HCT116 (cell line): ENCODE measurements around the gene IGFALS. TPM values are rescaled to one million over a fixed set of nuclear protein-coding genes. Genes with fewer than 3 reads are reported as not detected.

Experiments
- ATAC-seq: fragments of 200-7000 bp; cut with Tn5 transposase; 2 replicates; pipeline ENCODE4 v1.9.1; 2020; ENCODE audit warnings: mild to moderate bottlenecking, moderate library complexity
- BruUV-seq: library from RNA; stranded (reverse); fragments of 400-500 nt; replicated peaks from 2 replicates; lab custom pipeline; 2021; lab: Mats Ljungman, UMichigan
- CTCF ChIA-PET: fragments of 300-600 bp; sonication (Branson Sonifier 250); formaldehyde crosslinking; loops from one replicate; lab custom pipeline; 2021; ENCODE audit warnings: antibody characterized with exemption; lab: Charles Lee
- POLR2A ChIA-PET: fragments of 300-600, 350-600 bp; sonication (Branson Sonifier 250); formaldehyde crosslinking; loops from one replicate; lab custom pipeline; 2021; ENCODE audit warnings: antibody characterized with exemption; lab: Charles Lee
- RAD21 ChIA-PET, 2 experiments: fragments of 300-600 bp; sonication (Branson Sonifier 250); formaldehyde crosslinking; loops; one replicate each; lab custom pipeline; 2023; ENCODE audit warnings: low total read pairs in 2 of 2; ENCODE audit not compliant: uncharacterized antibody in 2 of 2, unreplicated experiment in 2 of 2, low non-redundant PET in 1 of 2; lab: Charles Lee
- DNase-seq: peaks from one replicate; pipeline ENCODE4 v3.0.0-alpha.2; 2010; ENCODE audit warnings: low read depth, low spot score
- H2AFZ ChIP-seq: fragments of 200-600 bp; shearing (Covaris generic), sonication (generic); 2 replicates; pipeline ENCODE4 v1.6.1; 2017; ENCODE audit warnings: low read depth, mixed run types, mixed read lengths, antibody characterized with exemption, low read length; ENCODE audit not compliant: poor library complexity, severe bottlenecking
- H3K27ac ChIP-seq: 2 replicates; pipeline ENCODE4 v1.5.1; 2012; ENCODE audit warnings: low read depth, low read length
- H3K27me3 ChIP-seq: fragments of 200-600 bp; sonication (generic); 2 replicates; pipeline ENCODE4 v1.6.1; 2016; ENCODE audit warnings: mixed run types, low read length, mixed read lengths; ENCODE audit not compliant: insufficient read depth
- H3K36me3 ChIP-seq, 2 experiments: fragments of 200-500 bp in 1 of 2; fragments of 200-600 bp in 1 of 2; sonication (Bioruptor generic) in 1 of 2; sonication (generic) in 1 of 2; 2 replicates each; pipeline versions ENCODE4 v1.5.1 to v1.6.1; 2014 to 2016; ENCODE audit warnings: low read length in 2 of 2, inconsistent platforms in 1 of 2, mixed read lengths in 1 of 2, mixed run types in 1 of 2; ENCODE audit not compliant: insufficient read depth in 2 of 2, control insufficient read depth in 1 of 2
- H3K4me1 ChIP-seq, 2 experiments: fragments of 200-600 bp in 1 of 2; sonication (generic) in 1 of 2; 2 replicates each; pipeline versions ENCODE4 v1.5.1 to v1.6.1; 2012 to 2017; ENCODE audit warnings: low read length in 2 of 2, inconsistent platforms in 1 of 2, mild to moderate bottlenecking in 1 of 2, mixed read lengths in 1 of 2, mixed run types in 1 of 2, moderate library complexity in 1 of 2; ENCODE audit not compliant: insufficient read depth in 2 of 2, control insufficient read depth in 1 of 2
- H3K4me2 ChIP-seq: fragments of 200-600 bp; sonication (generic); 2 replicates; pipeline ENCODE4 v1.6.1; 2017; ENCODE audit warnings: mixed run types, low read length, mixed read lengths
- H3K4me3 ChIP-seq, 2 experiments: fragments of 200-600 bp in 1 of 2; sonication (generic) in 1 of 2; replicated peaks in 1 of 2; 2 replicates each; pipeline ENCODE4 v1.5.1; 2011 to 2016; ENCODE audit warnings: low read length in 2 of 2, control low read depth in 1 of 2, low read depth in 1 of 2, mild to moderate bottlenecking in 1 of 2, mixed read lengths in 1 of 2, mixed run types in 1 of 2
- H3K79me2 ChIP-seq: fragments of 200-600 bp; sonication (generic); 2 replicates; pipeline ENCODE4 v1.6.1; 2017; ENCODE audit warnings: mild to moderate bottlenecking, mixed run types, low read length, moderate library complexity, mixed read lengths; ENCODE audit not compliant: insufficient read depth
- H3K9ac ChIP-seq: fragments of 200-600 bp; sonication (generic); 2 replicates; pipeline ENCODE4 v1.6.1; 2016; ENCODE audit warnings: low read length, mixed read lengths
- H3K9me2 ChIP-seq: fragments of 200-600 bp; sonication (generic), shearing (Covaris generic); 2 replicates; pipeline ENCODE4 v1.6.1; 2017; ENCODE audit warnings: mixed run types, mild to moderate bottlenecking, moderate library complexity; ENCODE audit not compliant: insufficient read depth
- H3K9me3 ChIP-seq, 2 experiments: fragments of 200-500 bp in 1 of 2; fragments of 200-600 bp in 1 of 2; sonication (Bioruptor generic) in 1 of 2; sonication (generic) in 1 of 2; 2 replicates each; pipeline ENCODE4 v1.6.1; 2014 to 2017; ENCODE audit warnings: low read length in 2 of 2, mixed read lengths in 2 of 2, inconsistent platforms in 1 of 2, low read depth in 1 of 2, mild to moderate bottlenecking in 1 of 2, mixed run types in 1 of 2, moderate library complexity in 1 of 2; ENCODE audit not compliant: control insufficient read depth in 1 of 2, insufficient read depth in 1 of 2
- H4K20me1 ChIP-seq: fragments of 200-600 bp; sonication (generic), shearing (Covaris generic); 2 replicates; pipeline ENCODE4 v1.6.1; 2017; ENCODE audit warnings: mixed run types, mild to moderate bottlenecking, moderate library complexity; ENCODE audit not compliant: insufficient read depth
- EGR1 ChIP-seq: IDR thresholded peaks from 2 replicates; pipeline ENCODE4 v1.6.1; 2012; ENCODE audit warnings: low read depth
- ELF1 ChIP-seq: IDR thresholded peaks from 2 replicates; pipeline ENCODE4 v1.6.1; 2012; ENCODE audit warnings: low read depth, borderline replicate concordance
- EZH2 ChIP-seq: fragments of 200-600 bp; sonication (generic); IDR thresholded peaks from 2 replicates; pipeline ENCODE4 v1.6.1; 2017; ENCODE audit warnings: antibody characterized with exemption, mixed run types
- POLR2AphosphoS5 ChIP-seq: IDR thresholded peaks from 2 replicates; pipeline ENCODE4 v1.6.1; 2011; ENCODE audit warnings: mild to moderate bottlenecking, low read depth, low read length, moderate library complexity
- RAD21 ChIP-seq: IDR thresholded peaks from 2 replicates; pipeline ENCODE4 v1.6.1; 2012; ENCODE audit warnings: low read depth, mild to moderate bottlenecking
- REST ChIP-seq: IDR thresholded peaks from 2 replicates; pipeline ENCODE4 v1.6.1; 2012; ENCODE audit warnings: low read depth
- SIN3A ChIP-seq: IDR thresholded peaks from 2 replicates; pipeline ENCODE4 v1.6.1; 2012; ENCODE audit warnings: low read depth
- SP1 ChIP-seq: IDR thresholded peaks from 2 replicates; pipeline ENCODE4 v1.6.1; 2012; ENCODE audit warnings: low read depth
- SRF ChIP-seq: IDR thresholded peaks from 2 replicates; pipeline ENCODE4 v1.6.1; 2012; ENCODE audit warnings: low read depth
- TCF7L2 ChIP-seq: IDR thresholded peaks from 2 replicates; pipeline ENCODE4 v1.7.0; 2011; ENCODE audit warnings: borderline replicate concordance, inconsistent platforms; ENCODE audit not compliant: insufficient read depth, insufficient read length; ENCODE audit errors: extremely low read depth
- YY1 ChIP-seq: IDR thresholded peaks from 2 replicates; pipeline ENCODE4 v1.6.1; 2011; ENCODE audit warnings: low read length, low read depth, moderate library complexity, mild to moderate bottlenecking; ENCODE audit not compliant: insufficient replicate concordance; ENCODE audit errors: extremely low read depth
- ZFX ChIP-seq: fragments of 450-650 bp; IDR thresholded peaks from 2 replicates; pipeline ENCODE4 v1.6.1; 2017
- ZNF274 ChIP-seq: fragments of 200-500 bp; sonication (Bioruptor generic); IDR thresholded peaks from 2 replicates; pipeline ENCODE4 v1.6.1; 2014; ENCODE audit warnings: mild to moderate bottlenecking, low read depth, low read length, inconsistent platforms
- intact Hi-C: fragments of 100-400 bp; cut with micrococcal nuclease; formaldehyde crosslinking; loops from 2 replicates; pipeline ENCODE4 v1.10.0; 2022
- total RNA-seq: library from RNA; stranded (reverse); gene quantifications from one replicate; pipeline ENCODE4 v1.2.1, GENCODE V29; 2021; ENCODE audit not compliant: unreplicated experiment
- TF ChIP-seq, protein P1 (sequence below): IDR thresholded peaks from 2 replicates; pipeline ENCODE4 v1.6.1; 2011; ENCODE audit warnings: mild to moderate bottlenecking, low read length, moderate library complexity; ENCODE audit not compliant: insufficient replicate concordance; ENCODE audit errors: extremely low read depth

The IGFALS gene
- total RNA-seq, 1 experiment from 2014 or later = 0.10 TPM

DNA sequence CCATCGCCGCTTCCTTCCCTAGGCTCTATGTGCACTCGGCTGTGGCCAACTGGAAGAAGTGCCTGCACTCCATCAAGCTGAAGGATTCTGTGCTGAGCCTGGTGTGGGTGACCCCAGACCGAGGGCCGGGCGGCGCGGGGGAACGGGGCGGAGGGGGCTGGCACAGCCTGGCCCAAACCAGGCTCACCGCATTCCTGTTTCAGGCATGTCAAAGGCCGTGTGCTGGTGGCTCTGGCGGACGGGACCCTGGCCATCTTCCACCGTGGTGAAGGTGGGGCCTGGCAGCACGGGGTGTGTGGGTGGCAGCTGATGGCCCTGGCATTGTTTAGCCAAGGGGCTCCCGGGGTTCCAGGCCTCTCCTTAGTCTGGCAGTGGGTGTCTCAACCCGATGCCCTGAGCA, 26.8 kb downstream of the IGFALS start:
- POLR2A ChIA-PET = no interaction called here
- no peak overlapping the region for H3K9ac ChIP-seq
- H3K9me3 ChIP-seq = no peaks in the 10 kb centered on the region
- RAD21 ChIA-PET = no interaction called here
- CTCF ChIA-PET = no interaction called here
- no peak overlapping the region for H3K4me3 ChIP-seq
- H3K4me1 ChIP-seq = peaks cover 16 to 31% of the 10 kb centered on the region in 2 experiments
- intact Hi-C loops = no loop called here
- no peak for DNase-seq
- ATAC-seq = no peak
- H3K9me2 ChIP-seq = no peaks in the 10 kb centered on the region
- no peak overlapping the region for H2AFZ ChIP-seq
- peaks cover 18% of the 10 kb centered on the region; the same call in 1 of the 2 replicates for H3K79me2 ChIP-seq
- no peaks in the 10 kb centered on the region for H3K27me3 ChIP-seq
- no peak overlapping the region for H3K4me2 ChIP-seq
- no TSS peak for BruUV-seq
- peaks cover 5% of the 10 kb centered on the region; the same call in 1 of the 2 replicates for H4K20me1 ChIP-seq
- TF ChIP-seq EZH2 = no peak
- no peak for TF ChIP-seq POLR2AphosphoS5
- no peak for TF ChIP-seq ZNF274
- TF ChIP-seq ELF1 = no peak
- TF ChIP-seq, protein P1, sequence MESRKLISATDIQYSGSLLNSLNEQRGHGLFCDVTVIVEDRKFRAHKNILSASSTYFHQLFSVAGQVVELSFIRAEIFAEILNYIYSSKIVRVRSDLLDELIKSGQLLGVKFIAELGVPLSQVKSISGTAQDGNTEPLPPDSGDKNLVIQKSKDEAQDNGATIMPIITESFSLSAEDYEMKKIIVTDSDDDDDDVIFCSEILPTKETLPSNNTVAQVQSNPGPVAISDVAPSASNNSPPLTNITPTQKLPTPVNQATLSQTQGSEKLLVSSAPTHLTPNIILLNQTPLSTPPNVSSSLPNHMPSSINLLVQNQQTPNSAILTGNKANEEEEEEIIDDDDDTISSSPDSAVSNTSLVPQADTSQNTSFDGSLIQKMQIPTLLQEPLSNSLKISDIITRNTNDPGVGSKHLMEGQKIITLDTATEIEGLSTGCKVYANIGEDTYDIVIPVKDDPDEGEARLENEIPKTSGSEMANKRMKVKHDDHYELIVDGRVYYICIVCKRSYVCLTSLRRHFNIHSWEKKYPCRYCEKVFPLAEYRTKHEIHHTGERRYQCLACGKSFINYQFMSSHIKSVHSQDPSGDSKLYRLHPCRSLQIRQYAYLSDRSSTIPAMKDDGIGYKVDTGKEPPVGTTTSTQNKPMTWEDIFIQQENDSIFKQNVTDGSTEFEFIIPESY = no peak
- no peak for TF ChIP-seq YY1
- no peak for TF ChIP-seq TCF7L2
- no peak for TF ChIP-seq REST
- TF ChIP-seq SRF = no peak
- TF ChIP-seq SIN3A = no peak
- TF ChIP-seq RAD21 = no peak
- no peak for TF ChIP-seq ZFX
- no peak for TF ChIP-seq EGR1
- no peak for TF ChIP-seq SP1
- H3K27ac ChIP-seq = no peak overlapping the region
- peaks cover 5 to 13% of the 10 kb centered on the region in 2 experiments; a peak in 3 of 4 replicates for H3K36me3 ChIP-seq
